GM12872 (cell line): ENCODE measurements around the gene SYMPK.

ENCODE experiments used
- CTCF ChIP-seq: IDR thresholded peaks from 3 replicates; pipeline ENCODE4 v1.5.1; 2011; ENCODE audit warnings: low read depth, mild to moderate bottlenecking, low read length, moderate library complexity; ENCODE audit not compliant: insufficient read depth

SYMPK gene

GRCh38 chr19:45800070-45800553 is 62.8 kb downstream of the SYMPK start:
- TF ChIP-seq CTCF: no peak

GRCh38 chr19:45798995-45799517 is 63.9 kb downstream of the SYMPK start:
- peak; percentile 89 for TF ChIP-seq CTCF

- no peak for TF ChIP-seq CTCF
These were observed 68.3 kb downstream of the SYMPK start for GRCh38 chr19:45794627-45795026.

GRCh38 chr19:45793876-45794275 is 69.1 kb downstream of the SYMPK start:
- TF ChIP-seq CTCF: no peak

GRCh38 chr19:45793178-45793564 is 69.8 kb downstream of the SYMPK start:
- no peak for TF ChIP-seq CTCF

GRCh38 chr19:45792470-45793177 is 70.3 kb downstream of the SYMPK start, which contains the start of gene DMWD:
Gene DMWD (minus strand): TSS chr19:45792845. CDS start chr19:45792756, 89 bp downstream.
- no peak for TF ChIP-seq CTCF

GRCh38 chr19:45791744-45792469 is 71.0 kb downstream of the SYMPK start:
- no peak for TF ChIP-seq CTCF
